ENCODE results near the gene DHX57.
"Not testable (repeated sequence)": the region's sequence is repeated elsewhere in the genome, so short reads cannot be mapped to it uniquely, and the experiment has no call there.

Gene DHX57

GRCh38 chr2:38795016-38795415 is 80.7 kb downstream of the DHX57 start:
- not testable (repeated sequence) for DNase-seq

GRCh38 chr2:38794235-38794946 is 81.3 kb downstream of the DHX57 start:
- no peak for DNase-seq

GRCh38 chr2:38793511-38793910 is 82.2 kb downstream of the DHX57 start:
- no peak for DNase-seq

- no peak for DNase-seq
These were observed 83.0 kb downstream of the DHX57 start for GRCh38 chr2:38792751-38793150.

GRCh38 chr2:38792321-38792720 is 83.4 kb downstream of the DHX57 start:
- not testable (repeated sequence) for DNase-seq

GRCh38 chr2:38791744-38792143 is 84.0 kb downstream of the DHX57 start:
- no peak for DNase-seq

- DNase-seq = no peak
These were observed 86.0 kb downstream of the DHX57 start for GRCh38 chr2:38789691-38790090.

GRCh38 chr2:38788306-38788705 is 87.4 kb downstream of the DHX57 start:
- no peak for DNase-seq

GRCh38 chr2:38783586-38783985 is 92.1 kb downstream of the DHX57 start:
- no peak for DNase-seq

- no peak for DNase-seq
These were observed 97.0 kb downstream of the DHX57 start for GRCh38 chr2:38778687-38779082.

- no peak for DNase-seq
These were observed 99.2 kb downstream of the DHX57 start for GRCh38 chr2:38776531-38776930.

GRCh38 chr2:38775921-38776225 is 99.9 kb downstream of the DHX57 start:
- DNase-seq = no peak

GRCh38 chr2:38775097-38775920 is 100.4 kb downstream of the DHX57 start:
- no peak for DNase-seq

GRCh38 chr2:38771632-38772031 is 104.1 kb downstream of the DHX57 start:
- DNase-seq = peak; percentile 76

- no peak for DNase-seq
These were observed 110.2 kb downstream of the DHX57 start for GRCh38 chr2:38765551-38765950.

GRCh38 chr2:38765149-38765548 is 110.6 kb downstream of the DHX57 start:
- DNase-seq = peak; percentile 79

GRCh38 chr2:38763728-38764127 is 112.0 kb downstream of the DHX57 start:
- DNase-seq = no peak

GRCh38 chr2:38763228-38763627 is 112.5 kb downstream of the DHX57 start:
- no peak for DNase-seq

- DNase-seq = not testable (repeated sequence)
These were observed 119.8 kb downstream of the DHX57 start for GRCh38 chr2:38755891-38756290.

GRCh38 chr2:38754506-38754905 is 121.2 kb downstream of the DHX57 start:
- no peak for DNase-seq

GRCh38 chr2:38754049-38754448 is 121.7 kb downstream of the DHX57 start:
- no peak for DNase-seq

- no peak for DNase-seq
These were observed 123.9 kb downstream of the DHX57 start for GRCh38 chr2:38751596-38752410.

- peak; percentile 99 for DNase-seq
These were observed 124.7 kb downstream of the DHX57 start, which contains the start of gene SRSF7 for GRCh38 chr2:38750891-38751595. Gene SRSF7, minus strand, starts transcription at chr2:38751361. Its CDS starts 105 bp downstream, at chr2:38751256.

Measured in HCEC 1CT (cell line).